H9 (cell line): Measurements from ENCODE around the gene PTPA. TPM values are rescaled to one million over a fixed set of nuclear protein-coding genes. Genes with fewer than 3 reads are reported as not detected.

Experiments
- DNase-seq: peaks from one replicate; pipeline ENCODE4 v3.0.0-alpha.2; 2017
- H2AFZ ChIP-seq: one replicate; pipeline ENCODE4 v1.6.1; 2013; ENCODE audit warnings: mild to moderate bottlenecking, low read length, control low read depth, moderate library complexity
- H2AK5ac ChIP-seq: 2 replicates; pipeline ENCODE4 v1.6.1; 2013; ENCODE audit warnings: low read length, control low read depth, mixed read lengths; ENCODE audit not compliant: insufficient read length
- H2BK120ac ChIP-seq: one replicate; pipeline ENCODE4 v1.6.1; 2013; ENCODE audit warnings: low read depth, mild to moderate bottlenecking, low read length, control low read depth, inconsistent platforms; ENCODE audit not compliant: poor library complexity, severe bottlenecking
- H2BK12ac ChIP-seq: 2 replicates; pipeline ENCODE4 v1.6.1; 2013; ENCODE audit warnings: low read length, control low read depth, mixed read lengths, low read depth; ENCODE audit not compliant: insufficient read length
- H2BK15ac ChIP-seq: 2 replicates; pipeline ENCODE4 v1.6.1; 2013; ENCODE audit warnings: low read depth, low read length, control low read depth
- H2BK20ac ChIP-seq: one replicate; pipeline ENCODE4 v1.6.1; 2013; ENCODE audit warnings: low read depth, mild to moderate bottlenecking, low read length, control low read depth, inconsistent platforms; ENCODE audit not compliant: poor library complexity, severe bottlenecking
- H2BK5ac ChIP-seq: 2 replicates; pipeline ENCODE4 v1.6.1; 2013; ENCODE audit warnings: low read length, control low read depth, mixed read lengths; ENCODE audit not compliant: insufficient read length
- H3K14ac ChIP-seq: 2 replicates; pipeline ENCODE4 v1.6.1; 2013; ENCODE audit warnings: low read length, control low read depth; ENCODE audit not compliant: insufficient read depth
- H3K18ac ChIP-seq: 2 replicates; pipeline ENCODE4 v1.6.1; 2013; ENCODE audit warnings: low read depth, mild to moderate bottlenecking, mixed read lengths, low read length, control low read depth; ENCODE audit not compliant: insufficient read length
- H3K23ac ChIP-seq: 2 replicates; pipeline ENCODE4 v1.6.1; 2013; ENCODE audit warnings: low read length, control low read depth, mixed read lengths, low read depth; ENCODE audit not compliant: insufficient read length
- H3K23me2 ChIP-seq: 2 replicates; pipeline ENCODE4 v1.6.1; 2013; ENCODE audit warnings: low read depth, mild to moderate bottlenecking, mixed read lengths, low read length, control low read depth; ENCODE audit not compliant: insufficient read length, poor library complexity, severe bottlenecking
- H3K27ac ChIP-seq: 2 replicates; pipeline ENCODE4 v1.5.1; 2013; ENCODE audit warnings: low read length, control low read depth, mixed read lengths, low read depth; ENCODE audit not compliant: insufficient read length
- H3K27me3 ChIP-seq: 2 replicates; pipeline ENCODE4 v1.6.1; 2013; ENCODE audit warnings: low read length, control low read depth, inconsistent platforms; ENCODE audit not compliant: insufficient read depth
- H3K4ac ChIP-seq: 2 replicates; pipeline ENCODE4 v1.6.1; 2013; ENCODE audit warnings: low read depth, mild to moderate bottlenecking, control low read depth, inconsistent platforms, low read length, moderate library complexity
- H3K4me1 ChIP-seq: 2 replicates; pipeline ENCODE4 v1.6.1; 2013; ENCODE audit warnings: low read length, control low read depth, inconsistent platforms; ENCODE audit not compliant: insufficient read depth
- H3K4me2 ChIP-seq: 2 replicates; pipeline ENCODE4 v1.6.1; 2013; ENCODE audit warnings: low read length, control low read depth, mixed read lengths; ENCODE audit not compliant: insufficient read length, insufficient read depth
- H3K56ac ChIP-seq: 2 replicates; pipeline ENCODE4 v1.6.1; 2013; ENCODE audit warnings: low read depth, mild to moderate bottlenecking, mixed read lengths, low read length, control low read depth; ENCODE audit not compliant: insufficient read length
- H3K79me1 ChIP-seq: 2 replicates; pipeline ENCODE4 v1.6.1; 2013; ENCODE audit warnings: low read depth, mild to moderate bottlenecking, moderate library complexity, low read length, control low read depth, inconsistent platforms; ENCODE audit not compliant: insufficient read depth, poor library complexity, severe bottlenecking
- H3K79me2 ChIP-seq: 2 replicates; pipeline ENCODE4 v1.6.1; 2013; ENCODE audit warnings: low read length, control low read depth, inconsistent platforms; ENCODE audit not compliant: insufficient read depth
- H3K9ac ChIP-seq: 2 replicates; pipeline ENCODE4 v1.6.1; 2013; ENCODE audit warnings: low read length, control low read depth, mixed read lengths; ENCODE audit not compliant: insufficient read length; ENCODE audit errors: extremely low read depth
- H3K9me3 ChIP-seq: one replicate; pipeline ENCODE4 v1.6.1; 2013; ENCODE audit warnings: low read depth, low read length, inconsistent platforms; ENCODE audit not compliant: control insufficient read depth
- H3T11ph ChIP-seq: one replicate; pipeline ENCODE4 v1.6.1; 2013; ENCODE audit warnings: mild to moderate bottlenecking, low read length, control low read depth, inconsistent platforms
- H4K20me1 ChIP-seq: one replicate; pipeline ENCODE4 v1.6.1; 2013; ENCODE audit not compliant: control insufficient read depth, insufficient read length, insufficient read depth
- H4K5ac ChIP-seq: 2 replicates; pipeline ENCODE4 v1.6.1; 2013; ENCODE audit warnings: low read depth, mild to moderate bottlenecking, mixed read lengths, low read length, control low read depth; ENCODE audit not compliant: insufficient read length
- H4K8ac ChIP-seq: replicated peaks from 2 replicates; pipeline ENCODE4 v1.6.1; 2013; ENCODE audit warnings: low read length, control low read depth, mixed read lengths, low read depth; ENCODE audit not compliant: insufficient read length
- H4K91ac ChIP-seq: 2 replicates; pipeline ENCODE4 v1.6.1; 2013; ENCODE audit warnings: low read depth, mild to moderate bottlenecking, moderate library complexity, mixed read lengths, low read length, control low read depth; ENCODE audit not compliant: insufficient read length
- H3K27ac Mint-ChIP-seq, 3 experiments: 2 replicates in 2 of 3; 3 replicates in 1 of 3; pipeline ENCODE4 v1.8.0; 2020 to 2021; ENCODE audit warnings: mixed read lengths in 3 of 3, mild to moderate bottlenecking in 1 of 3, moderate library complexity in 1 of 3
- H3K27me3 Mint-ChIP-seq: 2 replicates; pipeline ENCODE4 v1.8.0; 2021; ENCODE audit warnings: low read depth, mild to moderate bottlenecking, moderate library complexity, mixed read lengths
- H3K36me3 Mint-ChIP-seq, 3 experiments: 2 replicates in 2 of 3; 3 replicates in 1 of 3; pipeline ENCODE4 v1.8.0; 2020 to 2021; ENCODE audit warnings: low read depth in 3 of 3, mixed read lengths in 3 of 3; ENCODE audit not compliant: insufficient read depth in 1 of 3
- H3K4me1 Mint-ChIP-seq, 2 experiments: 2 replicates each; pipeline ENCODE4 v1.8.0; 2020; ENCODE audit warnings: mixed read lengths in 2 of 2
- H3K4me3 Mint-ChIP-seq, 2 experiments: 2 replicates in 1 of 2; 3 replicates in 1 of 2; pipeline ENCODE4 v1.8.0; 2020 to 2021; ENCODE audit warnings: mild to moderate bottlenecking in 2 of 2, mixed read lengths in 2 of 2, moderate library complexity in 1 of 2
- H3K9me3 Mint-ChIP-seq, 2 experiments: 2 replicates in 1 of 2; 3 replicates in 1 of 2; pipeline ENCODE4 v1.8.0; 2020; ENCODE audit warnings: mild to moderate bottlenecking in 2 of 2, mixed read lengths in 2 of 2, moderate library complexity in 1 of 2
- WGBS: extraction: QIAGEN DNeasy Blood & Tissue Kit; methylation state at CpG from one replicate; pipeline ENCODE4 v1.1.7; 2013; ENCODE audit warnings: missing lambda C conversion rate, low lambda C conversion rate, mixed read lengths; ENCODE audit not compliant: insufficient read length; ENCODE audit errors: extremely low coverage; 5-methylcytosine and 5-hydroxymethylcytosine counted together
- total RNA-seq: library from RNA; stranded (reverse); gene quantifications from 2 replicates; pipeline ENCODE4 v1.2.1, GENCODE V29; 2021
- TF ChIP-seq, protein P1 (sequence below): fragments of 200-600 bp; sonication (generic); conservative IDR thresholded peaks from 3 replicates; pipeline ENCODE4 v1.8.0; 2021; ENCODE audit warnings: antibody characterized with exemption, mild to moderate bottlenecking

Gene PTPA
- total RNA-seq, 1 experiment from 2014 or later, result 145 TPM

DNA sequence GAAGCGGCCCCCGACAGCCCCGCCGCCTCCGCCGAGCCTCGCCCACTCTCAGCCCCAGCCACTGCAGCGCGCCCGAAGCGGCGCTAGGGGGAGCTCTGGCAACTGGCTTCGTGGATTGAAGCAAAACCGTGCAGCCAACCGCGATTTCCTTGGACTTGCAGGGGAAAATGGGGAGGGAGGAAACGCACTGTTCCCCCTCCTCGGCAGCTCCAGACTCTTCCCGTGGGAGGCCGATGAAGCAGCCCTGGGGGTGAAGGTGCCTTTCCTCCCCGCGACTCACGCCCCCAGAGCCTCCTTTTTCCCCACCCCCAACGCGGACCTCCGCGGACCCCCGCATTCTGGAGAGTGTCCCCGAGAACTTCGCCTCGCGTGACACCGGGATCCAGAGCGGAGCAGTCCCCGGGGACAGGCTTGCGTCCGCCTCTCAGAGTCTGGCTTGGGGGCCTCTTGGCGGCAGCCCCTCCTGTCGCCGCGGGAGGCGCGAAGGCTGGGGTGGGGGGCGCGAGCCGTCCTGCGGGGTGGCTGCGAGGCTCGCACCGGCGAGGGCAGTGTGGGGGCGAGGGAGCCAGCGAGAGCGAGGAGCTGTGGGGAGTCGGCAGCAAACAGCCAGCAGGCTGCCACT, 63.0 kb downstream of the PTPA start:
- no peaks in the 10 kb centered on the region for H3K79me1 ChIP-seq
- H3K4me3 Mint-ChIP-seq, result peak overlapping the region; percentile 62 to 86
- H4K5ac ChIP-seq, result no peak overlapping the region
- no peak overlapping the region for H2BK5ac ChIP-seq
- no peaks in the 10 kb centered on the region for H4K20me1 ChIP-seq
- peaks cover 25% of the 10 kb centered on the region for H3K27me3 ChIP-seq
- no peak overlapping the region for H2AFZ ChIP-seq
- no peak overlapping the region for H3K18ac ChIP-seq
- DNase-seq, result peak; percentile 75
- H4K8ac ChIP-seq, result no peak overlapping the region
- peaks cover 75% of the 10 kb centered on the region for H3K27me3 Mint-ChIP-seq
- no CpG with 5 or more reads among the region's 55 CpGs for WGBS
- no peak overlapping the region for H3K27ac ChIP-seq
- no peak overlapping the region for H2AK5ac ChIP-seq
- peak overlapping the region; percentile 93 for H3K4me2 ChIP-seq
- H3K36me3 Mint-ChIP-seq, result no peaks in the 10 kb centered on the region; a peak in 1 of 7 replicates
- no peak overlapping the region for H2BK12ac ChIP-seq
- 0 out of 2 replicates have a peak overlapping the region, but pooled peaks have one; percentile 12 for H3K14ac ChIP-seq
- no peaks in the 10 kb centered on the region; the same call in 1 of the 2 replicates for H3K4me1 ChIP-seq
- H3K23ac ChIP-seq, result no peak overlapping the region
- no peaks in the 10 kb centered on the region for H3K9me3 ChIP-seq
- H2BK20ac ChIP-seq, result no peak overlapping the region
- peaks cover 12 to 20% of the 10 kb centered on the region in 2 experiments for H3K4me1 Mint-ChIP-seq
- no peak overlapping the region for H2BK15ac ChIP-seq
- H3K9ac ChIP-seq, result no peak overlapping the region
- no peak overlapping the region for H3K27ac Mint-ChIP-seq
- peaks cover 29% of the 10 kb centered on the region for H3K23me2 ChIP-seq
- no peak overlapping the region for H3K4ac ChIP-seq
- no peak overlapping the region for H3T11ph ChIP-seq
- no peaks in the 10 kb centered on the region for H3K9me3 Mint-ChIP-seq
- H2BK120ac ChIP-seq, result no peak overlapping the region
- H3K56ac ChIP-seq, result no peak overlapping the region
- H3K79me2 ChIP-seq, result no peaks in the 10 kb centered on the region
- no peak overlapping the region for H4K91ac ChIP-seq
- TF ChIP-seq, protein P1, sequence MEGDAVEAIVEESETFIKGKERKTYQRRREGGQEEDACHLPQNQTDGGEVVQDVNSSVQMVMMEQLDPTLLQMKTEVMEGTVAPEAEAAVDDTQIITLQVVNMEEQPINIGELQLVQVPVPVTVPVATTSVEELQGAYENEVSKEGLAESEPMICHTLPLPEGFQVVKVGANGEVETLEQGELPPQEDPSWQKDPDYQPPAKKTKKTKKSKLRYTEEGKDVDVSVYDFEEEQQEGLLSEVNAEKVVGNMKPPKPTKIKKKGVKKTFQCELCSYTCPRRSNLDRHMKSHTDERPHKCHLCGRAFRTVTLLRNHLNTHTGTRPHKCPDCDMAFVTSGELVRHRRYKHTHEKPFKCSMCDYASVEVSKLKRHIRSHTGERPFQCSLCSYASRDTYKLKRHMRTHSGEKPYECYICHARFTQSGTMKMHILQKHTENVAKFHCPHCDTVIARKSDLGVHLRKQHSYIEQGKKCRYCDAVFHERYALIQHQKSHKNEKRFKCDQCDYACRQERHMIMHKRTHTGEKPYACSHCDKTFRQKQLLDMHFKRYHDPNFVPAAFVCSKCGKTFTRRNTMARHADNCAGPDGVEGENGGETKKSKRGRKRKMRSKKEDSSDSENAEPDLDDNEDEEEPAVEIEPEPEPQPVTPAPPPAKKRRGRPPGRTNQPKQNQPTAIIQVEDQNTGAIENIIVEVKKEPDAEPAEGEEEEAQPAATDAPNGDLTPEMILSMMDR, result peak; percentile 96
